DOHH2 (cell line): ENCODE data around the gene SMIM27.

Source experiments
- H3F3A ChIP-seq: fragments of 200-600 bp; sonication (generic), shearing (Covaris generic); 2 replicates; pipeline ENCODE4 v1.6.0; 2016; ENCODE audit warnings: antibody characterized with exemption, mild to moderate bottlenecking; ENCODE audit not compliant: control insufficient read depth, insufficient read depth
- H3K27ac ChIP-seq: fragments of 200-600 bp; sonication (generic); 2 replicates; pipeline ENCODE4 v1.5.1; 2014; ENCODE audit warnings: low read depth, mild to moderate bottlenecking, low read length, moderate library complexity
- H3K27me3 ChIP-seq: fragments of 200-600 bp; sonication (generic); 2 replicates; pipeline ENCODE4 v1.6.1; 2014; ENCODE audit warnings: mild to moderate bottlenecking, low read length, mixed read lengths; ENCODE audit not compliant: control insufficient read depth
- H3K36me3 ChIP-seq: fragments of 200-600 bp; sonication (generic); 2 replicates; pipeline ENCODE4 v1.6.1; 2014; ENCODE audit warnings: mild to moderate bottlenecking, low read length, moderate library complexity, mixed read lengths; ENCODE audit not compliant: control insufficient read depth
- H3K4me1 ChIP-seq: fragments of 200-600 bp; sonication (generic); 2 replicates; pipeline ENCODE4 v1.6.1; 2014; ENCODE audit warnings: mild to moderate bottlenecking, low read length, mixed read lengths; ENCODE audit not compliant: control insufficient read depth
- H3K4me2 ChIP-seq: fragments of 200-600 bp; sonication (generic); 2 replicates; pipeline ENCODE4 v1.6.0; 2014; ENCODE audit warnings: mild to moderate bottlenecking, low read length, moderate library complexity
- H3K4me3 ChIP-seq: fragments of 200-600 bp; sonication (generic); 2 replicates; pipeline ENCODE4 v1.5.1; 2014; ENCODE audit warnings: mild to moderate bottlenecking, low read length, mixed read lengths
- H3K79me2 ChIP-seq: fragments of 200-600 bp; sonication (generic); 2 replicates; pipeline ENCODE4 v1.6.1; 2014; ENCODE audit warnings: mild to moderate bottlenecking, low read length, mixed read lengths; ENCODE audit not compliant: control insufficient read depth
- H3K9me2 ChIP-seq: fragments of 200-600 bp; sonication (generic); replicated peaks from 2 replicates; pipeline ENCODE4 v1.6.1; 2014; ENCODE audit warnings: mild to moderate bottlenecking, low read length, mixed read lengths; ENCODE audit not compliant: control insufficient read depth
- H3K9me3 ChIP-seq: fragments of 200-600 bp; sonication (generic); 2 replicates; pipeline ENCODE4 v1.6.1; 2014; ENCODE audit warnings: antibody characterized with exemption, low read length, mixed read lengths; ENCODE audit not compliant: control insufficient read depth, insufficient read depth
- H4K20me1 ChIP-seq: fragments of 200-600 bp; sonication (generic); 2 replicates; pipeline ENCODE4 v1.6.0; 2014; ENCODE audit warnings: low read depth, mild to moderate bottlenecking, antibody characterized with exemption, low read length, moderate library complexity; ENCODE audit not compliant: control insufficient read depth, insufficient read depth
- EZH2phosphoT487 ChIP-seq: fragments of 200-600 bp; sonication (generic); IDR thresholded peaks from 2 replicates; pipeline ENCODE4 v1.6.1; 2017; ENCODE audit warnings: borderline replicate concordance, mild to moderate bottlenecking, antibody characterized with exemption, low read length, moderate library complexity, mixed read lengths
- TF ChIP-seq, protein P1 (sequence below): fragments of 200-600 bp; sonication (generic); IDR thresholded peaks from one replicate; pipeline ENCODE4 v1.5.1; 2014; ENCODE audit warnings: antibody characterized with exemption, mild to moderate bottlenecking, low read depth, low read length; ENCODE audit not compliant: poor library complexity, severe bottlenecking

The SMIM27 gene

DNA sequence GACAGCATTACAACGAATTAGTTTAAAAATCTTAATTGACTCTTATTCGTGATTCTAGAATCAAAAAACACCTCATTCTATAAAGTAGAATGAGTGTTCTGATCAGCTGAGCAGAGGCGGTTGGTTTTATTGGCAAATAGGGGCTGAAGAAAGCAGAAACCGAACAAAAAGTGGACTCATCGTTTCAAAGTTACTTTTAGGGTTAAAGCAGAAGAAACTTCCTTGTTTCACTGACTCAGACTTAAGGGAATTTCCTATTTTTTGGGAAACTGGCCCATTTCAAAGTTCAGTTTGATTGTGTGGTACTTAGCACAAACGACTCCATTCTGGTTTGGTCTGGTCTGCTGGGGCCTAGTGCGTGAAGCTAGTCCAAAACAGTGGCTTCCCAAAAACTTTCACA, 21.7 kb downstream of the SMIM27 start:
- peaks cover 17% of the 10 kb centered on the region for H3K4me1 ChIP-seq
- H3K27ac ChIP-seq = no peak overlapping the region
- no peaks in the 10 kb centered on the region for H3F3A ChIP-seq
- H3K4me3 ChIP-seq = peak overlapping the region; percentile 94; the same call in 1 of the 2 replicates
- H3K36me3 ChIP-seq = peaks cover 8% of the 10 kb centered on the region
- no peaks in the 10 kb centered on the region for H3K9me2 ChIP-seq
- H3K79me2 ChIP-seq = peaks cover 38% of the 10 kb centered on the region
- H3K27me3 ChIP-seq = no peaks in the 10 kb centered on the region
- peak overlapping the region; percentile 69 for H3K4me2 ChIP-seq
- no peaks in the 10 kb centered on the region for H3K9me3 ChIP-seq
- TF ChIP-seq, protein P1, sequence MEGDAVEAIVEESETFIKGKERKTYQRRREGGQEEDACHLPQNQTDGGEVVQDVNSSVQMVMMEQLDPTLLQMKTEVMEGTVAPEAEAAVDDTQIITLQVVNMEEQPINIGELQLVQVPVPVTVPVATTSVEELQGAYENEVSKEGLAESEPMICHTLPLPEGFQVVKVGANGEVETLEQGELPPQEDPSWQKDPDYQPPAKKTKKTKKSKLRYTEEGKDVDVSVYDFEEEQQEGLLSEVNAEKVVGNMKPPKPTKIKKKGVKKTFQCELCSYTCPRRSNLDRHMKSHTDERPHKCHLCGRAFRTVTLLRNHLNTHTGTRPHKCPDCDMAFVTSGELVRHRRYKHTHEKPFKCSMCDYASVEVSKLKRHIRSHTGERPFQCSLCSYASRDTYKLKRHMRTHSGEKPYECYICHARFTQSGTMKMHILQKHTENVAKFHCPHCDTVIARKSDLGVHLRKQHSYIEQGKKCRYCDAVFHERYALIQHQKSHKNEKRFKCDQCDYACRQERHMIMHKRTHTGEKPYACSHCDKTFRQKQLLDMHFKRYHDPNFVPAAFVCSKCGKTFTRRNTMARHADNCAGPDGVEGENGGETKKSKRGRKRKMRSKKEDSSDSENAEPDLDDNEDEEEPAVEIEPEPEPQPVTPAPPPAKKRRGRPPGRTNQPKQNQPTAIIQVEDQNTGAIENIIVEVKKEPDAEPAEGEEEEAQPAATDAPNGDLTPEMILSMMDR = no peak
- TF ChIP-seq EZH2phosphoT487 = no peak
- no peaks in the 10 kb centered on the region for H4K20me1 ChIP-seq

DNA sequence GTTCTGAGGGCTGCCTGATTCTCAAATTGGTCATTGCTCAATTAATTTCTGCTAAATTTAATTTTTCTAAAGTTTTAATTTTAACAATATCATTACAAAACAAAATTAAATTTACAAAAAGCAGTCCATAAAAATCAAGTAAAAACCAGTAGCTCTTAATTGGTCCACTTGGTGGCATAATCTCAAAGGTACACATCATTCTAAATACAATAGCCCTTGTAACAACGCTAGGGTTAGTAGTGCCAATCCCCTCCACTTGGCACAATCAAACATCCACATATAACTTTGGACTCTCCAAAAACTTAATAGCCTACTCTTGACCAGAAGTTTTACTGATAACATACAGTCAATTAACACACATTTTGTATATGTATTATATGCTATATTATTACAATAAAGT, 22.7 kb downstream of the SMIM27 start:
- H4K20me1 ChIP-seq = no peaks in the 10 kb centered on the region
- H3K4me3 ChIP-seq = no peak overlapping the region
- peaks cover 17% of the 10 kb centered on the region for H3K4me1 ChIP-seq
- no peaks in the 10 kb centered on the region for H3K9me3 ChIP-seq
- TF ChIP-seq, protein P1 = no peak
- TF ChIP-seq EZH2phosphoT487 = no peak
- no peaks in the 10 kb centered on the region for H3K27me3 ChIP-seq
- H3K27ac ChIP-seq = no peak overlapping the region
- peaks cover 30% of the 10 kb centered on the region for H3K79me2 ChIP-seq
- peaks cover 8% of the 10 kb centered on the region for H3K36me3 ChIP-seq
- no peaks in the 10 kb centered on the region for H3F3A ChIP-seq
- H3K9me2 ChIP-seq = no peaks in the 10 kb centered on the region
- H3K4me2 ChIP-seq = no peak overlapping the region

- no peaks in the 10 kb centered on the region for H3K9me3 ChIP-seq
- no peaks in the 10 kb centered on the region for H3F3A ChIP-seq
- peaks cover 15% of the 10 kb centered on the region for H3K4me1 ChIP-seq
- peaks cover 6% of the 10 kb centered on the region; the same call in 1 of the 2 replicates for H3K27me3 ChIP-seq
- no peaks in the 10 kb centered on the region for H3K9me2 ChIP-seq
- H3K79me2 ChIP-seq = peaks cover 6% of the 10 kb centered on the region
- no peaks in the 10 kb centered on the region for H4K20me1 ChIP-seq
- TF ChIP-seq EZH2phosphoT487 = no peak
- TF ChIP-seq, protein P1 = no peak
- no peak overlapping the region for H3K4me3 ChIP-seq
- H3K36me3 ChIP-seq = no peaks in the 10 kb centered on the region
- H3K27ac ChIP-seq = no peak overlapping the region
- H3K4me2 ChIP-seq = no peak overlapping the region
These were observed 25.2 kb downstream of the SMIM27 start for GRCh38 chr9:32577316-32577715.

DNA sequence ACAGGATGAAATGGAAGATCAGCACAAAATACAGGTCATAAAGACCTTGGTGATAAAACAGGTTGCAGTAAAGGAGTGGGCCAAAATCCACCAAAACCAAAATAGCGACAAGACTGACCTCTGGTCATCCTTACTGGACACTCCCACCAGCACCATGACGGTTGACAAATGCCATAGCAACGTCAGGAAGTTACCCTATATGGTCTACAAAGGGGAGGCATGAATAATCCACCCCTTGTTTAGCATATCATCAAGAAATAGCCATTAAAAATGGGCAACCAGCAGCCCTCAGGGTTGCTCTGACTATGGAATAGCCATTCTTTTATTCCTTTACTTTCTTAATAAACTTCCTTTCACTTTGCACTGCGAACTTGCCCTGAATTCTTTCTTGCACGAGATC, 26.8 kb downstream of the SMIM27 start:
- TF ChIP-seq, protein P1 = no peak
- TF ChIP-seq EZH2phosphoT487 = no peak
- Histone ChIP-seq H3K4me3 (no peak overlapping the region), H3K9me3 (no peaks in the 10 kb centered on the region), H4K20me1 (no peaks in the 10 kb centered on the region), H3K79me2 (no peaks in the 10 kb centered on the region), H3K36me3 (no peaks in the 10 kb centered on the region), H3F3A (no peaks in the 10 kb centered on the region), H3K27me3 (peaks cover 6% of the 10 kb centered on the region; the same call in 1 of the 2 replicates), H3K4me2 (no peak overlapping the region), H3K27ac (no peak overlapping the region), H3K4me1 (peaks cover 9% of the 10 kb centered on the region), H3K9me2 (no peaks in the 10 kb centered on the region)
